ENCODE data around the gene ADD3.

GRCh38 chr10:110048781-110049180, 41.0 kb downstream of the ADD3 start:
- TF ChIP-seq POLR2A (IDR thresholded peaks at IDR 0.05; ENCODE audit: low read depth, low read length) (no peak), POLR2AphosphoS5 (IDR thresholded peaks at IDR 0.05; ENCODE audit: low read depth, low read length) (no peak), TAF1 (IDR thresholded peaks at IDR 0.05; ENCODE audit: low read depth, low read length) (no peak), SPI1 (IDR thresholded peaks at IDR 0.05; ENCODE audit: low read depth, low read length) (no peak), POU2F2 (IDR thresholded peaks at IDR 0.05; ENCODE audit: low read depth, low read length) (no peak), PAX5 (IDR thresholded peaks at IDR 0.05; ENCODE audit: insufficient read depth, low read length, severe bottlenecking) (no peak)
